Panc1 (cell line): ENCODE measurements around the gene ASB1. TPM values are rescaled to one million over a fixed set of nuclear protein-coding genes. Genes with fewer than 3 reads are reported as not detected.

Experiments
- ATAC-seq: fragments of 200-7000 bp; cut with Tn5 transposase; 2 replicates; pipeline ENCODE4 v1.9.1; 2020; ENCODE audit warnings: mild to moderate bottlenecking, moderate library complexity
- BruUV-seq: library from RNA; stranded (reverse); fragments of 400-500 nt; replicated peaks from 2 replicates; lab custom pipeline; 2021; lab: Mats Ljungman, UMichigan
- CTCF ChIA-PET: fragments of 300-600 bp; sonication (Branson Sonifier 250); formaldehyde crosslinking; loops from one replicate; lab custom pipeline; 2022; ENCODE audit warnings: antibody characterized with exemption; lab: Charles Lee
- POLR2A ChIA-PET: fragments of 300-600 bp; sonication (Branson Sonifier 250); formaldehyde crosslinking; loops from one replicate; lab custom pipeline; 2022; ENCODE audit warnings: antibody characterized with exemption; lab: Charles Lee
- DNase-seq: peaks from one replicate; pipeline ENCODE4 v3.0.0-alpha.2; 2010; ENCODE audit warnings: low read depth, low spot score
- H3K27ac ChIP-seq: 2 replicates; pipeline ENCODE4 v1.5.1; 2011; ENCODE audit warnings: mild to moderate bottlenecking, low read length, inconsistent platforms
- H3K27me3 ChIP-seq: fragments of 200-500 bp; sonication (Bioruptor generic); 2 replicates; pipeline ENCODE4 v1.6.0; 2014; ENCODE audit warnings: low read length, inconsistent platforms; ENCODE audit not compliant: control insufficient read depth, insufficient read depth
- H3K36me3 ChIP-seq: fragments of 200-500 bp; sonication (Bioruptor generic); 2 replicates; pipeline ENCODE4 v1.5.1; 2014; ENCODE audit warnings: inconsistent platforms, mild to moderate bottlenecking, low read length, moderate library complexity; ENCODE audit not compliant: control insufficient read depth, insufficient read depth
- H3K4me1 ChIP-seq: 2 replicates; pipeline ENCODE4 v1.5.1; 2011; ENCODE audit warnings: inconsistent platforms, mild to moderate bottlenecking, low read length, moderate library complexity; ENCODE audit not compliant: control insufficient read depth, insufficient read depth
- H3K4me3 ChIP-seq, 2 experiments: 2 replicates each; pipeline ENCODE4 v1.5.1; 2011 to 2012; ENCODE audit warnings: low read depth in 2 of 2, low read length in 2 of 2, mild to moderate bottlenecking in 2 of 2, inconsistent platforms in 1 of 2, moderate library complexity in 1 of 2
- H3K9me3 ChIP-seq: fragments of 200-500 bp; sonication (Bioruptor generic); 2 replicates; pipeline ENCODE4 v1.5.1; 2014; ENCODE audit warnings: low read depth, mild to moderate bottlenecking, inconsistent platforms, low read length, moderate library complexity; ENCODE audit not compliant: control insufficient read depth, insufficient read depth
- POLR2AphosphoS5 ChIP-seq: IDR thresholded peaks from 2 replicates; pipeline ENCODE4 v1.6.1; 2012; ENCODE audit warnings: mild to moderate bottlenecking, low read depth, low read length, moderate library complexity
- REST ChIP-seq, 2 experiments: IDR thresholded peaks; 2 replicates each; pipeline ENCODE4 v1.6.1; 2011 to 2012; ENCODE audit warnings: low read depth in 2 of 2, control low read depth in 1 of 2, low read length in 1 of 2, mild to moderate bottlenecking in 1 of 2, moderate library complexity in 1 of 2; ENCODE audit not compliant: insufficient read depth in 1 of 2
- SIN3A ChIP-seq: IDR thresholded peaks from 2 replicates; pipeline ENCODE4 v1.6.1; 2012; ENCODE audit warnings: low read depth, mild to moderate bottlenecking, low read length, moderate library complexity, borderline replicate concordance; ENCODE audit not compliant: insufficient read depth
- TCF7L2 ChIP-seq: IDR thresholded peaks from 2 replicates; pipeline ENCODE4 v1.6.1; 2011; ENCODE audit warnings: mild to moderate bottlenecking, low read depth, low read length, inconsistent platforms
- in situ Hi-C: cut with HindIII; loops from 2 replicates; pipeline ENCODE4 v1.10.0; 2016; ENCODE audit warnings: low sequenced_read_pairs, low pct_unique_long_range_greater_than_20kb
- intact Hi-C: fragments of 100-400 bp; cut with micrococcal nuclease; formaldehyde crosslinking; loops from one replicate; pipeline ENCODE4 v1.10.0; 2022; ENCODE audit not compliant: unreplicated experiment
- total RNA-seq: library from RNA; stranded (reverse); gene quantifications from one replicate; pipeline ENCODE4 v1.2.1, GENCODE V29; 2021; ENCODE audit not compliant: unreplicated experiment
- TF ChIP-seq, protein P1 (sequence below): fragments of 450-650 bp; IDR thresholded peaks from 2 replicates; pipeline ENCODE4 v1.5.1; 2017; ENCODE audit warnings: mild to moderate bottlenecking

Gene ASB1
- total RNA-seq, 1 experiment from 2014 or later, result 57.3 TPM

DNA sequence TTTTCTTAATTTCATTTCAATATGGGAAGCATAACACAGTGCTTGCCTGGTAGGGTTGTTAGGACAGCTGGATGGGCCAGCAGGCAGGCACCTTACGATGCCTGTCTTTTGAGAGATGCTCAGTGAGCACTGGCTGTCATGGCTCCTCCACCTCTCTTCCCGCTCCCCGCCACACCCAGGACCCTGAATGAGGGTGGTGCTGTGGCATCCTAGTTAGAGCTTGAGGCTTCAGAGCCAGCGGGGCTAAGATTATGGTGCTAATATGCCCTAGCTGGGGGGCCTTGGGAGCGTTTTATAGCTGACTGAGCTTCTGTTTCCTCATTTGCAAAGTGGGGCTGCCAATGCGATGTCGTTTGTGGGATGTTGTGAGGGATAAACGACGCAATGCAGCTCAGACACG, 37.7 kb downstream of the ASB1 start:
- CTCF ChIA-PET, result no interaction called here
- intact Hi-C loops, result no loop called here

DNA sequence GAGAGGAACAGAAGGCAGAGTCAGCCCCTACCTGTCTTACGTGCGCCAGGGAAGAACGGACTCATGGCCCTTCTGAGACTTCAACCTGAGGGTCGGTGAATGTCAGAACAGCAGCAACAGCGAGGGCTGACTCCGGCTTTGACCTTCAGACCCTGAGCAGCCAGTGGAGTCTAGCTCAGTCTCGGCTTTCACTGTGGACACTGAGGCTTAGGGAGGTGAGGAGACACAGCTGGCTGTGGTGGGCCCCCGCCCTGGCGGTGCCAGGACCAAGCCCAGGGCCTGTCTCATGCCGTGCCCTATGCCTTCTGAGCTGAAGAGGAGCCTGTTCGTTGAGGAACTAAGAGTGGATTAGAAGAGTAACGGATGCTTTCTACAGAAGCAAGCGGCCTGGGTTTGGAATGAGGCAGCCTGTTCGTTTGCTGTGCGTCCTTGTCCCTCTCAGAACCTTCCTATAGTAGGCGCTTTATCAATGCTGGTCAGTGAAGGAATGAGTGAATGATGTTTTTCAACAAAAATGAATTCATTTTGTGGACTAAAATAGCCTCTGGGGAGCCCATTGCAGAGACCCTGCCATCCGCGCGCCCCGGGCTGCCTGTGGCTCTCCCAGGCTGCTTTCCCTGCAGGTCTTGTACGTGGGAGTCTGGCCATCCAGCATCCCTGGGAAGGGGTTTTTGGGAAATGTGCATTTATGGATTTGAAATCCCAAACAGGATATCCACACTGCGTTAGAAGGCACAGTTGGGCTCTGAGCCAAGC, 38.9 kb downstream of the ASB1 start:
- H3K9me3 ChIP-seq, result 0 out of 2 replicates have a peak, but pooled peaks cover 5% of the 10 kb centered on the region
- ATAC-seq (0 out of 2 replicates have a peak, but pooled peaks have one; percentile 19), DNase-seq (no peak)
- intact Hi-C loops, result no loop called here
- CTCF ChIA-PET, result no interaction called here
- no peak overlapping the region for H3K27ac ChIP-seq
- H3K36me3 ChIP-seq, result no peaks in the 10 kb centered on the region
- in situ Hi-C loops, result no loop called here
- no peaks in the 10 kb centered on the region for H3K27me3 ChIP-seq
- TF ChIP-seq REST (IDR thresholded peaks at IDR 0.05; ENCODE audit: insufficient read depth in 1 of 2, low read depth in 2 of 2, low read length in 1 of 2) (no peak), TCF7L2 (no peak), POLR2AphosphoS5 (no peak), SIN3A (no peak)
- TF ChIP-seq, protein P1, sequence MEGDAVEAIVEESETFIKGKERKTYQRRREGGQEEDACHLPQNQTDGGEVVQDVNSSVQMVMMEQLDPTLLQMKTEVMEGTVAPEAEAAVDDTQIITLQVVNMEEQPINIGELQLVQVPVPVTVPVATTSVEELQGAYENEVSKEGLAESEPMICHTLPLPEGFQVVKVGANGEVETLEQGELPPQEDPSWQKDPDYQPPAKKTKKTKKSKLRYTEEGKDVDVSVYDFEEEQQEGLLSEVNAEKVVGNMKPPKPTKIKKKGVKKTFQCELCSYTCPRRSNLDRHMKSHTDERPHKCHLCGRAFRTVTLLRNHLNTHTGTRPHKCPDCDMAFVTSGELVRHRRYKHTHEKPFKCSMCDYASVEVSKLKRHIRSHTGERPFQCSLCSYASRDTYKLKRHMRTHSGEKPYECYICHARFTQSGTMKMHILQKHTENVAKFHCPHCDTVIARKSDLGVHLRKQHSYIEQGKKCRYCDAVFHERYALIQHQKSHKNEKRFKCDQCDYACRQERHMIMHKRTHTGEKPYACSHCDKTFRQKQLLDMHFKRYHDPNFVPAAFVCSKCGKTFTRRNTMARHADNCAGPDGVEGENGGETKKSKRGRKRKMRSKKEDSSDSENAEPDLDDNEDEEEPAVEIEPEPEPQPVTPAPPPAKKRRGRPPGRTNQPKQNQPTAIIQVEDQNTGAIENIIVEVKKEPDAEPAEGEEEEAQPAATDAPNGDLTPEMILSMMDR, result no peak
- BruUV-seq, result no TSS peak
- POLR2A ChIA-PET, result no interaction called here
- no peaks in the 10 kb centered on the region for H3K4me1 ChIP-seq
- H3K4me3 ChIP-seq, result no peak overlapping the region

More for the DNA sequence above, 37.7 kb downstream of the ASB1 start:
- H3K36me3 ChIP-seq, result no peaks in the 10 kb centered on the region
- 0 out of 2 replicates have a peak, but pooled peaks cover 5% of the 10 kb centered on the region for H3K9me3 ChIP-seq
- TF ChIP-seq SIN3A (no peak), POLR2AphosphoS5 (no peak), REST (IDR thresholded peaks at IDR 0.05; ENCODE audit: insufficient read depth in 1 of 2, low read depth in 2 of 2, low read length in 1 of 2) (no peak), TCF7L2 (no peak)
- TF ChIP-seq, protein P1, result no peak
- no peaks in the 10 kb centered on the region for H3K27me3 ChIP-seq
- BruUV-seq, result no TSS peak
- in situ Hi-C loops, result no loop called here
- DNase-seq (no peak), ATAC-seq (no peak)
- no peak overlapping the region for H3K4me3 ChIP-seq
- POLR2A ChIA-PET, result no interaction called here
- H3K4me1 ChIP-seq, result no peaks in the 10 kb centered on the region
- no peak overlapping the region for H3K27ac ChIP-seq
